UCSD-AML1 (cell line): ENCODE data around the gene RALGPS1.

Experiments used
- DNase-seq: peaks from one replicate; lab custom pipeline; 2025; ENCODE audit not compliant: unreplicated experiment; lab: John Stamatoyannopoulos, UW

RALGPS1 gene

GRCh38 chr9:126953041-126953809 lies 38.6 kb downstream of the RALGPS1 start:
- DNase-seq: no peak

- DNase-seq: no peak
These were observed 41.2 kb downstream of the RALGPS1 start for GRCh38 chr9:126955811-126956210.

- no peak for DNase-seq
These were observed 42.5 kb downstream of the RALGPS1 start for GRCh38 chr9:126956917-126957686.

- DNase-seq: no peak
These were observed 43.1 kb downstream of the RALGPS1 start for GRCh38 chr9:126957687-126958053.

GRCh38 chr9:126959336-126959735 lies 44.8 kb downstream of the RALGPS1 start:
- no peak for DNase-seq

GRCh38 chr9:126959917-126960316 lies 45.3 kb downstream of the RALGPS1 start:
- no peak for DNase-seq

- DNase-seq: no peak
These were observed 47.8 kb downstream of the RALGPS1 start for GRCh38 chr9:126962336-126962735.

GRCh38 chr9:126965077-126965476 lies 50.5 kb downstream of the RALGPS1 start:
- DNase-seq: no peak

GRCh38 chr9:126965541-126966428 lies 51.2 kb downstream of the RALGPS1 start:
- DNase-seq: peak; percentile 56

- no peak for DNase-seq
These were observed 56.7 kb downstream of the RALGPS1 start for GRCh38 chr9:126971261-126971660.

- no peak for DNase-seq
These were observed 59.3 kb downstream of the RALGPS1 start for GRCh38 chr9:126973651-126974529.

GRCh38 chr9:126974594-126974993 lies 60.0 kb downstream of the RALGPS1 start:
- no peak for DNase-seq

- DNase-seq: no peak
These were observed 61.0 kb downstream of the RALGPS1 start for GRCh38 chr9:126975327-126976220.

- DNase-seq: no peak
These were observed 64.9 kb downstream of the RALGPS1 start for GRCh38 chr9:126979461-126979860.

- no peak for DNase-seq
These were observed 65.6 kb downstream of the RALGPS1 start for GRCh38 chr9:126980231-126980630.

- DNase-seq: no peak
These were observed 66.6 kb downstream of the RALGPS1 start for GRCh38 chr9:126981218-126981617.

GRCh38 chr9:126982215-126983002 lies 67.8 kb downstream of the RALGPS1 start:
- DNase-seq: no peak

GRCh38 chr9:126983767-126984166 lies 69.2 kb downstream of the RALGPS1 start:
- no peak for DNase-seq

- DNase-seq: no peak
These were observed 70.4 kb downstream of the RALGPS1 start for GRCh38 chr9:126984969-126985368.
